Activated naive CD4-positive, alpha-beta T cell treated with anti-CD3 and anti-CD28 coated beads, Interleukin-2, amount 50 U/mL, for 72 hours (primary cell): ENCODE results near the gene SGIP1. TPM values are rescaled to one million over a fixed set of nuclear protein-coding genes. Genes with fewer than 3 reads are reported as not detected.

Experiments
- ATAC-seq, 2 donors: fragments of 150-1000 bp; cut with Tn5 transposase; 2 replicates each; pipeline ENCODE4 v1.10.0; 2021; ENCODE audit warnings: mild to moderate bottlenecking in 2 of 2, moderate library complexity in 2 of 2
- DNase-seq, 2 donors: peaks; one replicate each; pipeline ENCODE4 v3.0.0; 2021 to 2022; ENCODE audit warnings: low spot score in 2 of 2
- H3K27ac Mint-ChIP-seq, 2 donors: one replicate each; pipeline ENCODE4 v1.8.0; 2022; ENCODE audit warnings: mild to moderate bottlenecking in 2 of 2, mixed read lengths in 2 of 2
- H3K36me3 Mint-ChIP-seq, 2 donors: one replicate each; pipeline ENCODE4 v1.8.0; 2022; ENCODE audit warnings: mixed read lengths in 2 of 2
- H3K9me3 Mint-ChIP-seq, 2 donors: one replicate each; pipeline ENCODE4 v1.8.0; 2022; ENCODE audit warnings: mixed read lengths in 2 of 2
- total RNA-seq, 2 donors: library from RNA; stranded (reverse); gene quantifications; one replicate each; pipeline ENCODE4 v1.2.3, GENCODE V29; 2022

The SGIP1 gene
- total RNA-seq, 2 donors from 2014 or later = not detected

- H3K36me3 Mint-ChIP-seq = peaks cover 0 to 5% of the 10 kb centered on the region in 2 donors
- ATAC-seq = no peak
- DNase-seq = no peak
- no peaks in the 10 kb centered on the region for H3K9me3 Mint-ChIP-seq
- no peak overlapping the region for H3K27ac Mint-ChIP-seq
These were observed 216.6 kb downstream of the SGIP1 start for GRCh38 chr1:66750577-66750976.

GRCh38 chr1:66751160-66751559 is 217.2 kb downstream of the SGIP1 start:
- DNase-seq = no peak
- Mint-ChIP-seq H3K27ac (no peak overlapping the region), H3K36me3 (peaks cover 0 to 5% of the 10 kb centered on the region in 2 donors), H3K9me3 (no peaks in the 10 kb centered on the region)
- no peak for ATAC-seq

- Mint-ChIP-seq H3K27ac (no peak within 1 kb of the TSS), H3K36me3 (peaks cover 0 to 5% of the 10 kb centered on the region in 2 donors), H3K9me3 (no peaks in the 10 kb centered on the region)
- peak; percentile 56 to 73 for ATAC-seq
- no peak for DNase-seq
These were observed 218.1 kb downstream of the SGIP1 start, which contains the start of gene DYNLT5 for GRCh38 chr1:66752000-66752592. TSS of gene DYNLT5 (plus strand) at chr1:66752459. CDS start at chr1:66754659, 2,200 bp downstream.

- Mint-ChIP-seq H3K27ac (no peak overlapping the region), H3K9me3 (no peaks in the 10 kb centered on the region), H3K36me3 (peaks cover 0 to 5% of the 10 kb centered on the region in 2 donors)
- ATAC-seq (no peak), DNase-seq (no peak)
These were observed 218.9 kb downstream of the SGIP1 start for GRCh38 chr1:66752671-66753371.

GRCh38 chr1:66757722-66758240 is 223.8 kb downstream of the SGIP1 start:
- no peak for ATAC-seq

GRCh38 chr1:66758241-66758755 is 224.3 kb downstream of the SGIP1 start:
- ATAC-seq (no peak), DNase-seq (no peak)
- no peaks in the 10 kb centered on the region for H3K36me3 Mint-ChIP-seq
- H3K9me3 Mint-ChIP-seq = no peaks in the 10 kb centered on the region
- no peak overlapping the region for H3K27ac Mint-ChIP-seq

More at GRCh38 chr1:66757722-66758240, 223.8 kb downstream of the SGIP1 start:
- H3K36me3 Mint-ChIP-seq = no peaks in the 10 kb centered on the region
- H3K27ac Mint-ChIP-seq = no peak overlapping the region
- no peak for DNase-seq
- H3K9me3 Mint-ChIP-seq = no peaks in the 10 kb centered on the region

GRCh38 chr1:66760506-66760905 is 226.6 kb downstream of the SGIP1 start:
- Mint-ChIP-seq H3K9me3 (no peaks in the 10 kb centered on the region), H3K27ac (no peak overlapping the region), H3K36me3 (no peaks in the 10 kb centered on the region)
- no peak for DNase-seq
- ATAC-seq = no peak

- no peak overlapping the region for H3K27ac Mint-ChIP-seq
These were observed 227.3 kb downstream of the SGIP1 start for GRCh38 chr1:66761221-66761620.

GRCh38 chr1:66764994-66765578 is 231.1 kb downstream of the SGIP1 start:
- Mint-ChIP-seq H3K9me3 (no peaks in the 10 kb centered on the region), H3K36me3 (no peaks in the 10 kb centered on the region), H3K27ac (no peak overlapping the region)
- peak in 1 of 2 donors; percentile 61 for DNase-seq
- ATAC-seq = peak; percentile 52 to 64

More at GRCh38 chr1:66761221-66761620, 227.3 kb downstream of the SGIP1 start:
- H3K36me3 Mint-ChIP-seq = no peaks in the 10 kb centered on the region
- DNase-seq (no peak), ATAC-seq (no peak)
- H3K9me3 Mint-ChIP-seq = no peaks in the 10 kb centered on the region

- H3K27ac Mint-ChIP-seq = no peak overlapping the region
- H3K36me3 Mint-ChIP-seq = no peaks in the 10 kb centered on the region
- no peak for ATAC-seq
- DNase-seq = no peak
- no peaks in the 10 kb centered on the region for H3K9me3 Mint-ChIP-seq
These were observed 233.7 kb downstream of the SGIP1 start for GRCh38 chr1:66767626-66768025.

- H3K27ac Mint-ChIP-seq = peak overlapping the region; percentile 61 to 65
- no peaks in the 10 kb centered on the region for H3K36me3 Mint-ChIP-seq
- no peak for ATAC-seq
These were observed 235.0 kb downstream of the SGIP1 start for GRCh38 chr1:66768965-66769364.

GRCh38 chr1:66769512-66770229 is 235.7 kb downstream of the SGIP1 start:
- peak; percentile 52 to 63 for ATAC-seq
- no peak for DNase-seq
- Mint-ChIP-seq H3K36me3 (no peaks in the 10 kb centered on the region), H3K9me3 (no peaks in the 10 kb centered on the region), H3K27ac (peak overlapping the region; percentile 26 to 65)

More at GRCh38 chr1:66768965-66769364, 235.0 kb downstream of the SGIP1 start:
- DNase-seq = no peak
- no peaks in the 10 kb centered on the region for H3K9me3 Mint-ChIP-seq

- no peak for DNase-seq
- Mint-ChIP-seq H3K9me3 (no peaks in the 10 kb centered on the region), H3K27ac (peak overlapping the region; percentile 9 to 65), H3K36me3 (no peaks in the 10 kb centered on the region)
- peak; percentile 37 to 49 for ATAC-seq
These were observed 236.3 kb downstream of the SGIP1 start for GRCh38 chr1:66770240-66770639.

- ATAC-seq = peak; percentile 37 to 84
- no peaks in the 10 kb centered on the region for H3K9me3 Mint-ChIP-seq
- DNase-seq = no peak
- H3K27ac Mint-ChIP-seq = peak overlapping the region; percentile 9 to 65
- H3K36me3 Mint-ChIP-seq = no peaks in the 10 kb centered on the region
These were observed 236.7 kb downstream of the SGIP1 start for GRCh38 chr1:66770694-66771093.

GRCh38 chr1:66773227-66773626 is 239.3 kb downstream of the SGIP1 start:
- no peaks in the 10 kb centered on the region for H3K9me3 Mint-ChIP-seq
- ATAC-seq = no peak

GRCh38 chr1:66774438-66774837 is 240.5 kb downstream of the SGIP1 start:
- ATAC-seq = no peak
- H3K27ac Mint-ChIP-seq = no peak overlapping the region
- H3K9me3 Mint-ChIP-seq = no peaks in the 10 kb centered on the region
- H3K36me3 Mint-ChIP-seq = no peaks in the 10 kb centered on the region
- DNase-seq = no peak

More at GRCh38 chr1:66773227-66773626, 239.3 kb downstream of the SGIP1 start:
- Mint-ChIP-seq H3K36me3 (no peaks in the 10 kb centered on the region), H3K27ac (no peak overlapping the region)
- no peak for DNase-seq
